NCI-H2029 (cell line): Measurements from ENCODE around the gene UBE2F.

Experiments
- DNase-seq: peaks from one replicate; lab custom pipeline; 2025; lab: John Stamatoyannopoulos, UW

The UBE2F gene

DNA sequence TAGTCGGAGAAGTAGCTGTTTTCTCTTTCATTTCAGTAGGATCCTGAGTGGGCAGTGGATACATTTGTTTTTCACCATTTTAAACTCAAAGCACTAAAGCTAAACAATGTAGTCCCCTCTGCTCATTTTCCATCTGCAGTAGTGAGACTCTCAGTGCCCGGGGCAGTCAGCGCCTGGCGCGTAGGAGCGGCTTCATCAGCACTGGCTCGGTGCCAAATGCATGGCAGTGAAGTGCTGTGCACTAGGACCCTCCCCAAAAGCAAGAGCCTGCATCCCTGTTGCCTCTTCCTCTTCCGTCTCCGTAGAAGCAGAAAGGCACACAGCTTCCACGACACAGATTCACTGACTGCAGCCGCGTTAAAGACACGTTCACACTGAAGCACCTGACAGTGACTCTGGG lies 114.3 kb downstream of the UBE2F start:
- DNase-seq: no peak

DNA sequence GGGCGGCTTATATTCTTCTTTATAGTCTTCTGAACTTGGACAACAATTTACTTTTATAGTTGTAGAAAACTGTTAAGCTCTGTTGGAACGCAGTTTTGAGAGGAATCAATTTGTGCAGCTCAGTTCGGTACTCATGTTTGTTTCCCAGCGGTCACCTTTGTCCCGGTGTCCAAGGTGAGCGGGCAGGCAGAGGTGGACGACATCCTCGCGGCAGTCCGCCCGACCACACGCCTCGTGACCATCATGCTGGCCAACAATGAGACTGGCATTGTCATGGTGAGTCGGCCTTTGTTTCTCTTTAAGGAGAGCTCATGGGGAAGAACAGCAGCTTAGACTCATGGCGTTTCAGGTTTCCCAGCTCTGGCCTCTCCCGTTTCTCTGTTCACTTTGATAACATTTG lies 114.7 kb downstream of the UBE2F start:
- DNase-seq: no peak

- DNase-seq: no peak
These were observed 115.3 kb downstream of the UBE2F start for GRCh38 chr2:238082151-238082550.

GRCh38 chr2:238082827-238083226 lies 116.0 kb downstream of the UBE2F start:
- no peak for DNase-seq

DNA sequence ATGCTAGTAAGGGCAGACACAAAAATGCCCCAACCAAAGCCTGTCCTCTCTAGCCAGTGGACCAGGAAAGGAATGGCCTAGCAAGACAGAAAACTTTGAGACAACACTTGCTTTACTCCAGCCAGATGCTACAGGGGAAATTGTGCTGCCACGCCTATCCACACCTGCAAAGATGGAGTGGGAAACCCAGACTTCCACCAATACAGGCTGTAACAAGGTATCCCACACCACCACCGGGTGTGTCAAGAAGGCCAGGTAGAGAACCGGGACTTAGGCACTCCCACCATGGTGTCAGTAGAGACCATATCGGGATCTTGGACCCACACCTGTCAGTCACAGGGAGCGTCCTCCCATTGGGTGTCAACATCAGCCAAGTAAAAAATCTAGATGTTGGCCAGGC lies 117.1 kb downstream of the UBE2F start:
- DNase-seq: no peak

GRCh38 chr2:238084761-238085160 lies 117.9 kb downstream of the UBE2F start:
- DNase-seq: no peak

DNA sequence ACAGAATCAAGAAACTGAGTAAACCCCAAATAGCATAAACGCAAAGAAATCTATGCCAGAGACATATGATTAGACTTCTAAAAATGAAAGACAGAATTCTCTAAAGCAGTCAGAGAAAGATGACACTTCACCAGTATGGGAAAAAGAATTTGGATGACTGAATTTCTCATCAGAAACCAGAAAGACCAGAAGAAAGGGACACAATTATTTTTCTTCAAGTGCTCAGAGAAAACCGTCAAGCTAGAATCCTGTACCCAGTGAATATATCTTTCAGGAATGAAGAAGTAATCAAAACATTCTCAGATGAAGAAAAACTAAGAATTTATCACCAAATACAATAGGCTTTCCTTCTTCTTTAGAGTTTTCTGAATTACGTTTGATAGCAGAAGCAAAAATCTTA lies 119.1 kb downstream of the UBE2F start:
- no peak for DNase-seq

- no peak for DNase-seq
These were observed 120.4 kb downstream of the UBE2F start for GRCh38 chr2:238087211-238087610.

GRCh38 chr2:238090887-238091286 lies 124.1 kb downstream of the UBE2F start:
- DNase-seq: no peak

DNA sequence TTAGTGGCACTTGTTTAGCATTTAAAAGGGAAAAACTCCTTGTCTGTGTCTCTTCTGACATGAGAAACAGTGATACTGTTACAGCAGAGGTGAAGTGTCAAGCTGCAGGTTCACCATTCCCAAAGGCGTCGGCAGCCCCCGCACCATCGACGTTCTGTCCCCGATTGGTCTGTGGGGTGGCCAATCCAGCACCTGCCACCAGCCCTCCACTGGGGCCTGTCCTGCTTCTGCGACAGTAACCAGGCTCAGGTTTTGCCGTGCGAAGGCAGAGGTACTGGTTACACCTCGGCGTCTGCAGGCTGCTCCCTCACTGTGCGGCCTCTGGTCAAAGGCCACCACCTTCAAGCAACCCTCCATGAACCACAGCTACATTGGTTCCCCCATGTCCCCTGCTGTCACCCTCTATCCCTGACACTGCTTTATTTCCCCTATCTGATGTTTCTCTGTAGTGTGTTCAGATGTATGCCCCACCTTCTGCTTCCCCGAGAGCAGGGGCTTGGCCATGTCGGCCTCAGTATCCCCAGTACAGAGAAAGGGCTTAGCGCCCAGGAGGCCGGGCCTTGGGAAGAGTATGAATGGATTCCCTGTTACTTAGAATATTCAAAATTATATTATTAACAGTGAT lies 124.7 kb downstream of the UBE2F start:
- no peak for DNase-seq
